Right renal cortex interstitium (tissue), 3 donors: ENCODE measurements around the gene PNLDC1. TPM values are rescaled to one million over a fixed set of nuclear protein-coding genes. Genes with fewer than 3 reads are reported as not detected.
"Not testable (repeated sequence)": the region's sequence is repeated elsewhere in the genome, so short reads cannot be mapped to it uniquely, and the experiment has no call there.

Experiments
- DNase-seq, 3 donors: peaks; one replicate each; pipeline ENCODE4 v3.0.0-alpha.2; 2013; ENCODE audit warnings: low read depth in 3 of 3, low spot score in 2 of 3
- polyA plus RNA-seq, 3 donors: library from polyadenylated mRNA; unstranded; fragments of 120-200 nt; gene quantifications; one replicate each; pipeline ENCODE4 v1.2.1, GENCODE V29; 2013; ENCODE audit not compliant: insufficient read length in 3 of 3

PNLDC1 gene
- polyA plus RNA-seq, 3 donors = 0.25 to 1.6 (median 0.36) TPM

DNA sequence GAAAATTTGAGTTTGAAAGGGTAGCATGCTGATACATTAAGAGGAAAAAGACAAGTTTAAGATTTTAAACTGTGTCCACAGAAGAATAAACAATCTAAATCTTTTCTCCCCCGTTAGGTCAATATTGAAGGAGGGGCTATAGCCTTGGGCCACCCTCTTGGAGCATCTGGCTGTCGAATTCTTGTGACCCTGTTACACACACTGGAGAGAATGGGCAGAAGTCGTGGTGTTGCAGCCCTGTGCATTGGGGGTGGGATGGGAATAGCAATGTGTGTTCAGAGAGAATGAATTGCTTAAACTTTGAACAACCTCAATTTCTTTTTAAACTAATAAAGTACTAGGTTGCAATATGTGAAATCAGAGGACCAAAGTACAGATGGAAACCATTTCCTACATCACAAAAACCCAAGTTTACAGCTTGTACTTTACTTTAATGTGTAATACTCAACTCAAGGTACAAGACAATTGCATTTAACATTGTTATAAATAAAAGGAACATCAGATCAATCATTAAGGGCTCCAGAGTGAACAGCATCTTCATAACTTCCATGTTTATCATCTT, 21.5 kb upstream of the PNLDC1 start:
- no peak for DNase-seq

DNA sequence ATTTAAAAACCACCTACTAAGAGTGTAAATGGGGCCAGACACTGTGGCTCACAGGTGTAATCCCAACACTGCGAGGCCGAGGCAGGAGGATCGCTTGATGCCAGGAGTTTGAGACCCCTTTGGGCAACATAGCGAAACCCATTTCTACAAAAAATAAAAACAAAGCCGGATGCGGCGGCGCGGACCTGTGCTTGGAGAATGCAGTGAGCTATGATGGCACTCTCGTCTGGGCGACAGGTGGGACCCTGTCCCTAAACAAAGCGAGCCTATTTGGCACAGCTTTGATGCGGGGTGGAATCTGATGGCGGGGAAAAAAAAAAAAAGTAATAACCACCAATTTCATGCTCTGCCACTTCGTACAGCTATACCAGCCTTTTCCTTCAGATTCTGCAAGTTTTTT, 11.8 kb upstream of the PNLDC1 start:
- DNase-seq = no peak

DNA sequence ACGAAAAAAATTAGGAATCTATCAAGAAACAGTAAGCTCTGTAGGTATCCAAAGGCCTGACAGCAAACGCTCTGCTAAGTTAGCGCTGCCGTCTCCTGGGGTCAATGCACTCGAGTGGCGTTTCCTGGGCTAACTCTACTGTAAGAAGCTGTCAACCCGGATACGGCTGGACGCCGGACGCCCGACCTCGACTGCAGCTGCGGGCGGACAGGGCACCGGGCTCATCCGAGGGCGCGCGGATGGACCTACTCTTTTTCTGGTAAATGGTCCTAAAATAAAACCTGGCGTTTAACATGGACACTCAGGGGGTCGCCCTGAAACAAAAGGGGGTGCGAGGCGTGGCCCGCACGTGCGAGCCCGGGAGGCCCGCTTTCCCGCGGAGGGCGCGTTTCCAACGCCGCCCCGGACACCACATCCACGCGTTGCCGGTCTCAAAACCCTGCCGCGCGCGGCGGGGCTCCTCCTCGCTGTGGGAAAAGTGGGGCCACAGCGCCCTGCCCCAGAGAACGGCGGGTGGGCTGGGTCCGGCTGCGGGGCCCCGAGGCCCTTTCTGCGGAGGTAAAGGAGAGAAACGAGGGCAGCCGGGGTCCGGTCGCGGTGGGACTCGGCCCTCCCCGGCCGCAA, 11.2 kb upstream of the PNLDC1 start:
- peak in 2 of 3 donors; percentile 7 to 15 for DNase-seq

DNA sequence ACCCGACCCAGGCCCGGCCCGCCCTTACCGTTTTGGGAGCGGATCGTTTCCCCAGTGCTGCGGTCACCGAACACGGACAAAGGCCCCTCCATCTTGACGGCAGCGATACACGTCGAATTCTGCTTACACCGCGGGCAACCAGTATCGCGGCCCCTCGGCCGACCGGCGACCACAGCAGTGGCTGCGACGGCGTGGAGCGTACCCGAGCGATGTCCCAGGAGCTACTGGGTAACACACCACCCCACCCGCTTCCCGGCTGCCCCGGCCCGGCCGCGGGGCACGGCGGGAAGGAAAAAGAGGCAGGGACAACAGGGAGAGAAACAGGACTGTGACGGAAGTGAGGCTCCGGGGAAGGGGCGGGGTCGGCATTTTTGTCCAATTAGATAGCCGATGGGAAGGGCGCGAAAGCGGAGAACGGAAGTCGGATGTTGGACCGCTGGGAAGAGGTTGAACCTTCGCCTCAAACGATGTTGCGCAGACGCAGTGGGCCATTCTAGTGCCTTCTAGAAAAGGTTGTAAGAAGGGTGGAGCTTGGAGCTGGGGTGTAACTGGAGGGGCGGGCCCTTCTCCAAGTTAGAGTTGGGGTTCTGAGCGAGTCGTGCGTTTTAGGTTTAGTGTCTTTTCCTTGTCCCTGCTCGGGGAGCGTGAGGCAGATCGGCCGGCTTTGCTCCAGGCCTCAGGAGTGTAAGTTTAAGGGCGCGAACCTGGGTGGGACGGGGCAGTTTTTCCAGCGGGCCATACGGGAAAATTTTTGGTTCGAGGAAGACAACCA, 10.5 kb upstream of the PNLDC1 start, which contains the start of gene TCP1:
TCP1 (minus strand) TSS at position 226 of the 772 bp plus-strand sequence; CDS start at position 92, 134 bp downstream.
- peak; percentile 98 to 100 (median 100) for DNase-seq

DNA sequence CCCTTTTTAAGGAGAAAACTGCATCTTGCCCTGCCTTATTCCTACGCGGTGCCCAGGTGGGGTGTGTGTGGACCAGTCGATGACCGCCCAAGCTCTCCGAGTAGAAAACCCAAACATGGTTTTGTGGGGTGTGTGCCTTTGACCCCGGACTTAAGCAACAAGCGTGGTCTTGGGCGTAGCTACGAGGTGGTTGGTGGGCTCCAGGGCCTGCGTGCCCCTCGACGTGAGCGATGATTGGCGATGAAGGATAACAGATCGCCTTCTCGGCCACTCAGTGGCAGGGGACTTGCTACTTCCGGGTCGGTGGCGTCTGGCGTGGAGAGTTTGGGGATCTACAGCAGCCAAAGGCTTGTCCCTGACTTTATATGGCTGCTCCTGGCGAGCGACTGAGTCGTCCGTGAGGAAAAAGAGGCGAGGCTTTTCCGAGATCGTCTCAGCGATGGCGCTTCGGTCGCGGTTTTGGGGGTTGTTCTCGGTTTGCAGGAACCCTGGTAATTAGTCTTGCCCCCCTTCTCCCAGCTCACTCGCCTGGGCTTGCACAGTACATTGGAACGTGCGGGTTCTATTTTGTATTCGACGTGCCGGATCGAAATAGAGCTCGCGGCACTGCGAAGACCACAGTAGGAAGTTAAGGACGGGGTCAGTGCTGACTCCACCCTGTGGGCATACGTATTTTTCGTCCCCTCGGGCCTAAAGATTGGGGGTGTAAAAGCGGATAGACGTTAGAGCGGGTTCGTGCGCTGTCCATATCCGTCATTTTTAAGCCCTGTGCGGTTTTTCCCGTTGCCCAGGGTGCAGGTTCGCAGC, 9.7 kb upstream of the PNLDC1 start, which contains the start of gene MRPL18:
MRPL18 (plus strand) TSS at position 319 of the 807 bp plus-strand sequence; CDS start at position 440, 121 bp downstream.
- DNase-seq = peak; percentile 83 to 89 (median 83)

DNA sequence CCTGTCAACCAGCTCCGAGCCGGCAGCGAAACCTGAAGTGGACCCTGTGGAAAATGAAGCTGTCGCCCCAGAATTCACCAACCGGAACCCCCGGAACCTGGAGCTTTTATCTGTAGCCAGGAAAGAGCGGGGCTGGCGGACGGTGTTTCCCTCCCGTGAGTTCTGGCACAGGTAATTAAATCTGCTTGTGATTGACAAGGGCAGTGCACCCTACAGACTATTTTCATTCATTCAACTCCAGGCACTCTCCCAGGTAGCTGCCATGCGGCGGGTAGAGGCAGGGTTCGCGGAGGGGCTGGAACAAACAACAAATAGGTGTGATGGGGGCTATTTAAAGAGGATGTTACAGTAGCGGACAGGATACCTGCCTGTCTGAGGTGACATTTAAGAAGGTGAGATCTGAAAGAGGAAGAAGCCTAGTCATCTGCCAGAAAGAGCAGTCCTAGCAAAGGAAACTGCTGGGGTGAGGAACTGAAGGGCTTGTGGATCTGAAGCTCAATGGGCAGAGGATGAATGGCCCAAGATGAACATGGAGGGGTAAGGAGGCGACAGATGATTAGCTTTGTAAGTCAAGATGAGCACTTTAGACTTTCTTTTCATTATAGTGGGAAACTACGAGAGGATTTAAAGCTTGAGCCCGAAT, 9.0 kb upstream of the PNLDC1 start:
- no peak for DNase-seq

DNA sequence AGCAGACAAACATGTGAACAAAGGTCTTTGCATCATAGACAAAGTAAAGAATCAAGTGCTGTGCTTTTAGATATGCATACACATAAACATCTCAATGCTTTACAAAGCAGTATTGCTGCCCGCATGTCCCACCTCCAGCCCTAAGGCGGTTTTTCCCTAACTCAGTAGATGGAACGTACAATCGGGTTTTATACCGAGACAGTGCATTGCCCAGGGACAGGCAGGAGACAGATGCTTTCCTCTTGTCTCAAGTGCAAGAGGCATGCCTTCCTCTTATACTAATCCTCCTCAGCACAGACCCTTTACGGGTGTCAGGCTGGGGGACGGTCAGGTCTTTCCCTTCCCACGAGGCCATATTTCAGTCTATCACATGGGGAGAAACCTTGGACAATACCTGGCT, 5.1 kb upstream of the PNLDC1 start:
- not testable (repeated sequence) for DNase-seq

DNA sequence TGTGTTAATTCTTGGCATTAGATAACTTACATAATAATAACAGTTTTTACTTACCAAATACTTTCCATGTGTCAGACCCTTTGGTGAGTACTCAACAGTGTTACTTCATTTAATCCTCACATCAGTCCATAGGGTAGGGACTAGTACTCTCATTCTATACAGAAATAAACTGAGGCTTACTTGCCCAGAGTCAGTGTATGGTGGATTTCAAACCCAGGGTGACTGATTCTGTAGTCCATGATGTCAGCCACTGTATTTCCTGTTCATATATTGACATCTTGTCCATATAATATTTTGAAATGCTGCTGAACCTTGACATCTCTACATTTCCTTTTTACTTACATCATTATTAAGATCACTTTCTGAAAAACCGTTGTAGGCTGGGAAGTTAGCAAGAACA, 2.5 kb upstream of the PNLDC1 start:
- no peak for DNase-seq

DNA sequence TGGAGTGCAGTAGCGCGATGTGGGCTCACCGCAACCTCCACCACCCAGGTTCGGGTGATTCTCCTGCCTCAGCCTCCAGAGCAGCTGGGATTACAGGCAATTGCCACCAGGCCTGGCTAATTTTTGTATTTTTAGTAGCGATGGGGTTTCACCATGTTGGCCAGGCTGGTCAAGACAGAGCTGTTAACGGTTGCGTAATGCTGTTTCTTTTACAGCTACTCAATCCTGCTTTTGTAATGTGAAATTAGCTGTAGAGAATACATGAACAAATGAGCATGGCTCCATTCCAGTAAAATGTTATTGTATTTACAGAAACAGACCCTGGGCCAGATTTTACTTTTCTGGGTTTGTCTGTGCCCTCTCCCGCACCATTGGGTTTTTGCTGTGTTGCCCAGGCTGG, 1.9 kb downstream of the PNLDC1 start:
- no peak for DNase-seq

DNA sequence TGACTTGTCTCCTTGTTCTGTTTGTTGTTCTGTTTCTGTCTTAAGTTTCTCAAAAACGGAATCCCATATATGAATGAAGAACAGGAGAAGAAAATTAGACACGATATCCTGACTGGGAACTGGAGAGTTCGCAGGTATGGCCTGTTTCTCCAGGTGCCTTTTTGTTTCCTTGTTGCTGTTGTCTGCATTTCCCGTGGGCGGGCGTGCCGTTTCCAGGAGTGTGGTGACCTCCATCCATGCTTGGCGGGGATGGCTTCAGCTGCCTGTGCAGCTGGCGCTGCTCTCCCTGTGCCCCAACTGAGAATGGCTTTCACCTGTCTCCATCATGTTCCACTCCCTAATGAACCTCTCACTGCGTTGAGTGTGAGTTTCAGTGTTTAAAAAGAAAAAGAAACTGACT, 4.4 kb downstream of the PNLDC1 start:
- no peak for DNase-seq

DNA sequence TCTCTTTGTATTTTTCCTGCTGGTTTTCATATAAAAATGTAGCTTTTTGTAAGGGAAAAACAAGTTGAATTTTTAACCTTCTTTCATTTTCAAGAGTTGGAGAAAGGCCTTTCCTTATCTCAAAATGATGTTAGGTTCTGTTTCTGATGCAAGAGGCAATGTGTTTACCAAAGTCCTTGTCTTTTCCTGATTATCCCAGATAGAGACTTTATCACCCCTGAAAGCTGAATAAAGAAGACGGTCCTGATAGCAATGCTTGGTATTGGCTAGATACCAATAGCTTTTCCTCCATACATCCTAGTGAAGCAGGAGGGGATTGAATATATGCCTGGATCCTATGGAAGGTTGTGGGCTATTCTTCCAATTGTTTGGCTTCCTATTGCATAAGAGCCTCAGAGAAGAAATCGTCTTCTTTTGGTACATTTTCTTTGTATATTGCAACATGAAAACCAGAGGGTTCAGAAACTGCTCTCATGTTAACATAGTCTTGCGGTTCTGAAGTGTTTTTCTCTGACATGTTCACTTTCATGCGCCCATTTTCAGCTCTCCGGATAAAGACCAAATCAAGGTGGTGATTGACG, 5.5 kb downstream of the PNLDC1 start:
- no peak for DNase-seq

DNA sequence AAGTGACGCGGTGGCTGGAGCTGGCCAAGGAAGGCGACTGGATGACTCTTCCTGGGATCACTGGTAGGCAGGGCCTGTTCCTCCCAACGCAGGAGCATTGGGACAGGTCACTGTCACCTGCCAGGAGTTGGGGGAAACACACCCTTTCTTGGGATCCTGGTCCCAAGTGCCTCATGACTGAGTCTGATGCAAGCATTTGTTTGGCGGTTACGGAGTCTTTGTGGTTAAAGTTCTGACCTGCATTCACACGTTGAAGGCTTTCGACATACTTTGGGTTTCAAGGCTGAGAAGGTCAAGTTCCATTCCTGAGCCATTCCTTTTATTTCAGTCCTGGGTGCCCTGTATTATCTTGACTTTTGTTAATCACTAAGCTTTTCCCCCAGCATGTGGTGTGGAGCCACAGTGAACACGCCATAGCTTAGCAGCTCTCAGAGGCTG, 6.0 kb downstream of the PNLDC1 start:
- no peak for DNase-seq

DNA sequence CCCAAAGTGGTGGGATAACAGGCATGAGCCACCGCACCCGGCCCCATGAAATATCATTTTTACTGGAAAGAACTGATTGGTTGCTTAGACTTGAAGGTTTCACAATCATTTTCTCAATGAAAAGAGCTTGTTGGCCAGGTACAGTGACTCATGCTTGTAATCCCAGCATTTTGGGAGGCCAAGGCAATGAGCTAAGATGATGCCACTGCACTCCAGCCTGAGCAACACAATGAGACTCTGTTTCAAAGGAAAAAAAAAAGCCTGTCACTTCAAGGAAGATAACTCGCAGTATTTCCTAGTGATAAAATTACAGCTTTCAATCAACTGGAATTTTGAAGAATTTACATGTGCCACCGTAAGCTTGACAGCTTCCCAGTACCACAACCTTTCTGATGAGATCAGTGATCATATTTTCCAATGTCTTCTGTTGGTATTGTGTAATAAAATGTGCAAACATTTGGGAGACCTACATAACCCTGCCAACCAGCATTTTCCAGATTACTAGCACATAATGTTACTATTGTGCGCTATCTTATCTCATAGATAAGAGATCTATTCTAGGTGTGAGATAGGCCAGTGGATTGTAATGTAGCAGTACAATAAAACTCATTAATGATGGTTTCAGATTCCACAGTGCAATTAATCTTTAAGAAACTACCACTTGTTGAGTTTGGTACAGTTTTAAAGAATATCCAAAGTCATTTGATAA, 7.2 kb downstream of the PNLDC1 start:
- no peak for DNase-seq

DNA sequence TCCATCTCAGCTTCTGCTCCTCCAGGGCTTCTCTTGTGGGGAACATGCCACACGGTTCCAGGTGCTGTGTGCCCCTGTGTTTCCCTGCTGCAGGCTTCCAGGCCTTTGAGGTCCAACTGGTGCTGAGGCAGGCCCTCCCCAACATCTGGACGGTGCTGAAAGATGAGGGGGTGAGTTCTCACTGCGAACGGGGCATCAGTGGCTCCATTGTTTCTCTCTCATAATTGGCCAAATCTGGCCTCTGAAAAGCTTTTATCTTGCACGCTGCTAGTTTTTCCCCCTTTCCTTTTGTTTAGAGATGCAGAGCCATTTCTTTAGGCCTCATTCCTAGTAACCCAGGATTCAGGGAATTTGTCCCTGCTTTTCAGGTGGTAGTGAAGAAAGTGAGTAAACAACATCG, 8.6 kb downstream of the PNLDC1 start:
- no peak for DNase-seq

DNA sequence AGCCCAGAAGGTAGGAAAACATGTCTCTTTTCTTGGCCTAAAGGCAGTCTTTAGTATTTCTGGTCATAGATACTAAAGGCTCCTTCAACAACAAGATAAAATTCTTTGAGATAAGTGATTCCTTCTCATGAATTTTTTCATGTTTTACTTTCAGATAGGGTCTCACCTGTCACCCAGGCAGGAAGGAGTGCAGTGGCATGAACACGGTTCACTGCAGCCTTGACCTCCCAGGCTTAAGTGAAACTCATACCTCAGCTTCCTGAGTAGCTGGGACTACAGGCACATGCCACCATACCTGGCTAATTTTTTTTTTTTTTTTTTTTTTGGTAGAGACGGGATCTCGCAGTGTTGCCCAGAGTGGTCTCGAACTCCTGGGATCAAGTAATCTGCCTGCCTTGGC, 9.1 kb downstream of the PNLDC1 start:
- no peak for DNase-seq

DNA sequence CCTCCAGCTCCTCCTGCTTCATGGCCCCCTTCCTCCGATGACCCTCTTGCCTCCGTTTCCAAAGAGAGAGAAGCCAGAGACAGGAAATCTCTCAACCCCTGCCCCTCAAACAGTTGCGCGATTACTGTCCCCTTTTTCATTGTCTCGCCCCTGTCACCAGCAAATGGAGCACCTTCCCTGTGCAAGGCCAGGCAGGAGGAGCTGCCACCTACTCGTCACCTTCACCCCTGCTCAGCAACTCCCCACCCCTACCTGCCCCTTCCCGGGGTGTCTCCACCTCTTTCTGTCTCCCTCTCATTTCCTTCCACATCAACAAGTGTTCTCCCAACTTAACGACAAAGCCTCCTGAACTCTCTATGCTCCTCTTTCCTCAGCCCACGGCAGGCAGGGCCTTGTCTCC, 13.7 kb downstream of the PNLDC1 start:
- DNase-seq = no peak

DNA sequence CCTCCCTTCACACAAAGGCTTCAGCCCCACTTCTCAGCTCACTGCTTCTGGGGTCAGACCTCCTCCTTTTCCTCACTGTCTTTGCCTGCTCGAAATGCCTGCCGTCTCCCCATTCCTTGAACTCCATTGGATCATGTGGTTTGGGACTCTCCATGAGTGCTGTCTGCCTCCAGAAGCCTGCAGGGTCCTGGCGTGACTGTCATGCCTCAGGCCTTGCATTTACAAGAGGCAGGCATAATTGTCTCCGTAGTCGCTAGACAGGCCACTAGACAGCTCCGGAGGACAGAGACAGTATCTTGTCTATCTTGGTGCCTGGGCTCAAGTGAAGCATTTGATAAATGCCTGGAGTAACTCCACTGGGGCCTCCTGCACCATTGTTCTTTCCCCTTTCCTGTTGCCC, 15.3 kb downstream of the PNLDC1 start:
- no peak for DNase-seq

DNA sequence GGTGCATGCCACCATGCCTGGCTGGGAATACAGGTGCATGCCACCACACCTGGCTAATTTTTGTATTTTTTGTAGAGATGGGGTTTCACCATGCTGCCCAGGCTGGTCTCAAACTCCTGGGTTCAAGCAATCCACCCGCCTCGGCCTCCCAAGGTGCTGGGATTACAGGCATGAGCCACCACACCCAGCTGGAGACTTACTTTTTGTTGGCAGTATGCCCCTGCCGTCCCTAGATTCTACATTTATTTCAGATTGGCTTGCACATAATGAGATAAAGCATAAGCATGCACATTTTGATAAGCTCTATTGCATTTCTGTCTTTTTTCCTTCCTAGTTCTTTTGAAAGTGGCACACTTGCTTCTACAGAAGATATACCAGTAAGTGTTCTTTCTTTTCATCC, 16.7 kb downstream of the PNLDC1 start:
- not testable (repeated sequence) for DNase-seq

DNA sequence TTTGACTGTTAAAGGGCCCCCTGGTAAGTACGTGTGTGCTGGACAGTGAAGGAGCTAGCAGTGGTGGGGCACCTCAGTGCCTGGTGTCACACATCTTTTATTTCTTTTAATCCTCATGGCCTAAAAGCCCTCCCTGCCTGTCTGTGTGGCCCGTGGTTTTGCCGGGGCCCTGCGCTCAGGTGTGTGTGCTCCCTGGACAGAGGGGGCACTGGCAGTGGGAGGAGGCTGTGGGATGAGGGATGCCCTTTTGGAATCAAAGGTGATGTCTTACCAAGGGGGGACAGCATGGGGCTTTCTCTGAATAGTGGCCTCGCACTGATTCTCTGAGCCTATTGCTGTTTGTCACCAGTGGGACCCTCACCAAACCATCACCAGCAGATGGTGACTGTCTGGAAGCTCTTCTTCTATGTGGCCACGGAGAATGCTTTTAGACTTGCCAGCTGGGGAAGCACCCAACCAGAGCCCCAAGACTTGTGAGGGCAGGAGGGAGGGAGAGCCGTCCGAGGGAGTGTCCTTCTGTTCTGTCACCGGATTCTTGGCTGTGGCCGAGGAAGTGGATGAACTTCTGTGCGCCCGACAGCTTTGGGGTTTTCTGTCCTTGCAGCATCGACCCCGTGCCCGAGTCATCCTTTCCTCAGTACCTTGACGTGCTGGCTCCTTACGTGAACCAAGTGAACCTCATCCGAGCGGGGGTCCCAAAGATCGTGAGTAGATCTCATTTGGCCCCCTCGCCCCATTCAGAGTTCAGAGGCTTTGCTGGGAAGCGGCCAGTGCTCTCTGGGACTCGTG, 18.1 kb downstream of the PNLDC1 start:
- no peak for DNase-seq
